GM18511 (cell line): ENCODE data around the gene NFATC3.

ENCODE experiments used
- ATAC-seq: cut with Tn5 transposase; IDR thresholded peaks from one replicate; pipeline ENCODE4 v1.9.1; 2021; ENCODE audit warnings: mild to moderate bottlenecking, moderate library complexity; ENCODE audit not compliant: unreplicated experiment

NFATC3 gene

GRCh38 chr16:68183046-68183445 is 97.9 kb downstream of the NFATC3 start:
- no peak for ATAC-seq

GRCh38 chr16:68186877-68187276 is 101.7 kb downstream of the NFATC3 start:
- ATAC-seq, result no peak

- no peak for ATAC-seq
Measured at GRCh38 chr16:68187505-68187904, 102.3 kb downstream of the NFATC3 start.

- ATAC-seq, result no peak
Measured at GRCh38 chr16:68188170-68188569, 103.0 kb downstream of the NFATC3 start.

GRCh38 chr16:68190081-68190480 is 104.9 kb downstream of the NFATC3 start:
- no peak for ATAC-seq

- no peak for ATAC-seq
Measured at GRCh38 chr16:68190736-68191510, 105.8 kb downstream of the NFATC3 start.

GRCh38 chr16:68194251-68194650 is 109.1 kb downstream of the NFATC3 start:
- ATAC-seq, result no peak

GRCh38 chr16:68197250-68197649 is 112.1 kb downstream of the NFATC3 start:
- no peak for ATAC-seq

GRCh38 chr16:68200088-68200783 is 115.1 kb downstream of the NFATC3 start:
- no peak for ATAC-seq

- ATAC-seq, result no peak
Measured at GRCh38 chr16:68202091-68202519, 116.9 kb downstream of the NFATC3 start.

GRCh38 chr16:68206245-68206644 is 121.1 kb downstream of the NFATC3 start:
- no peak for ATAC-seq

GRCh38 chr16:68214726-68215125 is 129.6 kb downstream of the NFATC3 start:
- no peak for ATAC-seq

GRCh38 chr16:68215302-68215701 is 130.1 kb downstream of the NFATC3 start:
- no peak for ATAC-seq

GRCh38 chr16:68216240-68216639 is 131.1 kb downstream of the NFATC3 start:
- no peak for ATAC-seq

- no peak for ATAC-seq
Measured at GRCh38 chr16:68217506-68217905, 132.3 kb downstream of the NFATC3 start.

- ATAC-seq, result no peak
Measured at GRCh38 chr16:68219725-68220351, 134.7 kb downstream of the NFATC3 start.

- ATAC-seq, result no peak
Measured at GRCh38 chr16:68223072-68223471, 137.9 kb downstream of the NFATC3 start.

- no peak for ATAC-seq
Measured at GRCh38 chr16:68226116-68226515, 140.9 kb downstream of the NFATC3 start.

GRCh38 chr16:68227183-68227793 is 142.1 kb downstream of the NFATC3 start:
- no peak for ATAC-seq

- ATAC-seq, result no peak
Measured at GRCh38 chr16:68227850-68228553, 142.8 kb downstream of the NFATC3 start.

- no peak for ATAC-seq
Measured at GRCh38 chr16:68228652-68229051, 143.5 kb downstream of the NFATC3 start.
